Panc1 (cell line): ENCODE results near the gene KIF21A. TPM values are rescaled to one million over a fixed set of nuclear protein-coding genes. Genes with fewer than 3 reads are reported as not detected.

Experiments
- ATAC-seq: fragments of 200-7000 bp; cut with Tn5 transposase; 2 replicates; pipeline ENCODE4 v1.9.1; 2020; ENCODE audit warnings: mild to moderate bottlenecking, moderate library complexity
- BruUV-seq: library from RNA; stranded (reverse); fragments of 400-500 nt; replicated peaks from 2 replicates; lab custom pipeline; 2021; lab: Mats Ljungman, UMichigan
- CTCF ChIA-PET: fragments of 300-600 bp; sonication (Branson Sonifier 250); formaldehyde crosslinking; loops from one replicate; lab custom pipeline; 2022; ENCODE audit warnings: antibody characterized with exemption; lab: Charles Lee
- POLR2A ChIA-PET: fragments of 300-600 bp; sonication (Branson Sonifier 250); formaldehyde crosslinking; loops from one replicate; lab custom pipeline; 2022; ENCODE audit warnings: antibody characterized with exemption; lab: Charles Lee
- DNase-seq: peaks from one replicate; pipeline ENCODE4 v3.0.0-alpha.2; 2010; ENCODE audit warnings: low read depth, low spot score
- H3K27ac ChIP-seq: 2 replicates; pipeline ENCODE4 v1.5.1; 2011; ENCODE audit warnings: mild to moderate bottlenecking, low read length, inconsistent platforms
- H3K27me3 ChIP-seq: fragments of 200-500 bp; sonication (Bioruptor generic); 2 replicates; pipeline ENCODE4 v1.6.0; 2014; ENCODE audit warnings: low read length, inconsistent platforms; ENCODE audit not compliant: control insufficient read depth, insufficient read depth
- H3K36me3 ChIP-seq: fragments of 200-500 bp; sonication (Bioruptor generic); 2 replicates; pipeline ENCODE4 v1.5.1; 2014; ENCODE audit warnings: inconsistent platforms, mild to moderate bottlenecking, low read length, moderate library complexity; ENCODE audit not compliant: control insufficient read depth, insufficient read depth
- H3K4me1 ChIP-seq: 2 replicates; pipeline ENCODE4 v1.5.1; 2011; ENCODE audit warnings: inconsistent platforms, mild to moderate bottlenecking, low read length, moderate library complexity; ENCODE audit not compliant: control insufficient read depth, insufficient read depth
- H3K4me3 ChIP-seq, 2 experiments: 2 replicates each; pipeline ENCODE4 v1.5.1; 2011 to 2012; ENCODE audit warnings: low read depth in 2 of 2, low read length in 2 of 2, mild to moderate bottlenecking in 2 of 2, inconsistent platforms in 1 of 2, moderate library complexity in 1 of 2
- H3K9me3 ChIP-seq: fragments of 200-500 bp; sonication (Bioruptor generic); 2 replicates; pipeline ENCODE4 v1.5.1; 2014; ENCODE audit warnings: low read depth, mild to moderate bottlenecking, inconsistent platforms, low read length, moderate library complexity; ENCODE audit not compliant: control insufficient read depth, insufficient read depth
- POLR2AphosphoS5 ChIP-seq: IDR thresholded peaks from 2 replicates; pipeline ENCODE4 v1.6.1; 2012; ENCODE audit warnings: mild to moderate bottlenecking, low read depth, low read length, moderate library complexity
- SIN3A ChIP-seq: IDR thresholded peaks from 2 replicates; pipeline ENCODE4 v1.6.1; 2012; ENCODE audit warnings: low read depth, mild to moderate bottlenecking, low read length, moderate library complexity, borderline replicate concordance; ENCODE audit not compliant: insufficient read depth
- TCF7L2 ChIP-seq: IDR thresholded peaks from 2 replicates; pipeline ENCODE4 v1.6.1; 2011; ENCODE audit warnings: mild to moderate bottlenecking, low read depth, low read length, inconsistent platforms
- in situ Hi-C: cut with HindIII; loops from 2 replicates; pipeline ENCODE4 v1.10.0; 2016; ENCODE audit warnings: low sequenced_read_pairs, low pct_unique_long_range_greater_than_20kb
- intact Hi-C: fragments of 100-400 bp; cut with micrococcal nuclease; formaldehyde crosslinking; loops from one replicate; pipeline ENCODE4 v1.10.0; 2022; ENCODE audit not compliant: unreplicated experiment
- total RNA-seq: library from RNA; stranded (reverse); gene quantifications from one replicate; pipeline ENCODE4 v1.2.1, GENCODE V29; 2021; ENCODE audit not compliant: unreplicated experiment
- TF ChIP-seq, protein P1 (sequence below), 2 experiments: IDR thresholded peaks; 2 replicates each; pipeline ENCODE4 v1.6.1; 2011 to 2012; ENCODE audit warnings: low read depth in 2 of 2, control low read depth in 1 of 2, low read length in 1 of 2, mild to moderate bottlenecking in 1 of 2, moderate library complexity in 1 of 2; ENCODE audit not compliant: insufficient read depth in 1 of 2
- TF ChIP-seq, protein P2 (sequence below): fragments of 450-650 bp; IDR thresholded peaks from 2 replicates; pipeline ENCODE4 v1.5.1; 2017; ENCODE audit warnings: mild to moderate bottlenecking

KIF21A gene
- total RNA-seq, 1 experiment from 2014 or later = 25.6 TPM

DNA sequence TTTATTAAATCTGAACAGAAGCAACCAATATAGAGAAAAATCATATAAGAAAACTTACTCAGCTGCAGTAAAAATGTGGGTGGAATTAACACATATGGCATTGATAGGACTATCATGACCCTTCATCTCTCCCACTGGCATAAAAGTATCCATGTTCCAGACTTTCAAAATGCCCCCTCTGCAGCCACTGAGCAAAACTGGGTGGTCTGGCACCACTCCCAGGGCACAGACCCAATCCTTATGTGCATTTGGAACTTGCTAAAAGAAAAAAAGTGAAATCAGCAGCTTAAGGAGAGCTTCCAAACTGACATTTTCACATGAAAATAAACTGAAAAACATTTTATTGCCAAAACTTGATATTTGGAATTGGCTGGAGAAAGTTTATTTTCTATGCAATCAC lies 141.5 kb downstream of the KIF21A start:
- Histone ChIP-seq H3K4me3 (no peak overlapping the region), H3K27ac (no peak overlapping the region), H3K4me1 (no peaks in the 10 kb centered on the region), H3K27me3 (no peaks in the 10 kb centered on the region), H3K36me3 (peaks cover 3% of the 10 kb centered on the region; the same call in 1 of the 2 replicates), H3K9me3 (no peaks in the 10 kb centered on the region)
- POLR2A ChIA-PET = no interaction called here
- ATAC-seq (no peak), DNase-seq (no peak)
- in situ Hi-C loops (no loop called here), intact Hi-C loops (no loop called here)
- BruUV-seq = no TSS peak
- CTCF ChIA-PET = no interaction called here
- TF ChIP-seq POLR2AphosphoS5 = no peak
- TF ChIP-seq, protein P1, sequence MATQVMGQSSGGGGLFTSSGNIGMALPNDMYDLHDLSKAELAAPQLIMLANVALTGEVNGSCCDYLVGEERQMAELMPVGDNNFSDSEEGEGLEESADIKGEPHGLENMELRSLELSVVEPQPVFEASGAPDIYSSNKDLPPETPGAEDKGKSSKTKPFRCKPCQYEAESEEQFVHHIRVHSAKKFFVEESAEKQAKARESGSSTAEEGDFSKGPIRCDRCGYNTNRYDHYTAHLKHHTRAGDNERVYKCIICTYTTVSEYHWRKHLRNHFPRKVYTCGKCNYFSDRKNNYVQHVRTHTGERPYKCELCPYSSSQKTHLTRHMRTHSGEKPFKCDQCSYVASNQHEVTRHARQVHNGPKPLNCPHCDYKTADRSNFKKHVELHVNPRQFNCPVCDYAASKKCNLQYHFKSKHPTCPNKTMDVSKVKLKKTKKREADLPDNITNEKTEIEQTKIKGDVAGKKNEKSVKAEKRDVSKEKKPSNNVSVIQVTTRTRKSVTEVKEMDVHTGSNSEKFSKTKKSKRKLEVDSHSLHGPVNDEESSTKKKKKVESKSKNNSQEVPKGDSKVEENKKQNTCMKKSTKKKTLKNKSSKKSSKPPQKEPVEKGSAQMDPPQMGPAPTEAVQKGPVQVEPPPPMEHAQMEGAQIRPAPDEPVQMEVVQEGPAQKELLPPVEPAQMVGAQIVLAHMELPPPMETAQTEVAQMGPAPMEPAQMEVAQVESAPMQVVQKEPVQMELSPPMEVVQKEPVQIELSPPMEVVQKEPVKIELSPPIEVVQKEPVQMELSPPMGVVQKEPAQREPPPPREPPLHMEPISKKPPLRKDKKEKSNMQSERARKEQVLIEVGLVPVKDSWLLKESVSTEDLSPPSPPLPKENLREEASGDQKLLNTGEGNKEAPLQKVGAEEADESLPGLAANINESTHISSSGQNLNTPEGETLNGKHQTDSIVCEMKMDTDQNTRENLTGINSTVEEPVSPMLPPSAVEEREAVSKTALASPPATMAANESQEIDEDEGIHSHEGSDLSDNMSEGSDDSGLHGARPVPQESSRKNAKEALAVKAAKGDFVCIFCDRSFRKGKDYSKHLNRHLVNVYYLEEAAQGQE (IDR thresholded peaks at IDR 0.05; ENCODE audit: insufficient read depth in 1 of 2, low read depth in 2 of 2, low read length in 1 of 2) = no peak
- TF ChIP-seq SIN3A = no peak
- TF ChIP-seq TCF7L2 = no peak
- TF ChIP-seq, protein P2, sequence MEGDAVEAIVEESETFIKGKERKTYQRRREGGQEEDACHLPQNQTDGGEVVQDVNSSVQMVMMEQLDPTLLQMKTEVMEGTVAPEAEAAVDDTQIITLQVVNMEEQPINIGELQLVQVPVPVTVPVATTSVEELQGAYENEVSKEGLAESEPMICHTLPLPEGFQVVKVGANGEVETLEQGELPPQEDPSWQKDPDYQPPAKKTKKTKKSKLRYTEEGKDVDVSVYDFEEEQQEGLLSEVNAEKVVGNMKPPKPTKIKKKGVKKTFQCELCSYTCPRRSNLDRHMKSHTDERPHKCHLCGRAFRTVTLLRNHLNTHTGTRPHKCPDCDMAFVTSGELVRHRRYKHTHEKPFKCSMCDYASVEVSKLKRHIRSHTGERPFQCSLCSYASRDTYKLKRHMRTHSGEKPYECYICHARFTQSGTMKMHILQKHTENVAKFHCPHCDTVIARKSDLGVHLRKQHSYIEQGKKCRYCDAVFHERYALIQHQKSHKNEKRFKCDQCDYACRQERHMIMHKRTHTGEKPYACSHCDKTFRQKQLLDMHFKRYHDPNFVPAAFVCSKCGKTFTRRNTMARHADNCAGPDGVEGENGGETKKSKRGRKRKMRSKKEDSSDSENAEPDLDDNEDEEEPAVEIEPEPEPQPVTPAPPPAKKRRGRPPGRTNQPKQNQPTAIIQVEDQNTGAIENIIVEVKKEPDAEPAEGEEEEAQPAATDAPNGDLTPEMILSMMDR = no peak

DNA sequence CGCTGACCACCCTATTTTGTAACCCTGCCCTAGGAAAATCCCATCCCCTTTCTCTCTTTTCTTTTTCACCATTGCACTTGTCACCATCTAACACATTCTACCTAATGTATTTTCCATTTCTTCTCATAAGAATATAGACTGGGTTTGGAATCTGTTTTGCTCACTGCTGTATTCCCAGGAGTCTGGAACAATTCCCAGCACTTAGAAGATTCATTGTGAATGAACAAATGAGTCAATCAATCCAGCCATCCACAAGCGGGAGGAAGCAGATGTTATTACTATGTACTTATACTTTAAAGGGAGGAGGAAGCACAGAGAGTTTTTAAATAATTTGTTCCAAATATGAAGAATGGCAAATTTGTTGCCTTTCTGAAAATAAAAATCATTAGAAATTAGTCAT lies 142.1 kb downstream of the KIF21A start:
- ATAC-seq (no peak), DNase-seq (no peak)
- H3K4me3 ChIP-seq = no peak overlapping the region
- CTCF ChIA-PET = no interaction called here
- H3K27me3 ChIP-seq = no peaks in the 10 kb centered on the region
- no peak overlapping the region for H3K27ac ChIP-seq
- in situ Hi-C loops = no loop called here
- no peaks in the 10 kb centered on the region for H3K9me3 ChIP-seq
- TF ChIP-seq, protein P1 (IDR thresholded peaks at IDR 0.05; ENCODE audit: insufficient read depth in 1 of 2, low read depth in 2 of 2, low read length in 1 of 2) = no peak
- TF ChIP-seq POLR2AphosphoS5 = no peak
- TF ChIP-seq, protein P2 = no peak
- no peak for TF ChIP-seq SIN3A
- no peak for TF ChIP-seq TCF7L2
- no peaks in the 10 kb centered on the region for H3K4me1 ChIP-seq
- intact Hi-C loops = no loop called here
- BruUV-seq = no TSS peak
- POLR2A ChIA-PET = no interaction called here
- no peaks in the 10 kb centered on the region for H3K36me3 ChIP-seq
